HCT116 (cell line): ENCODE data around the gene CKLF.

Experiments
- CTCF ChIP-seq, 3 experiments: fragments of 200-600 bp in 1 of 3; sonication (generic) in 1 of 3; IDR thresholded peaks in 2 of 3; conservative IDR thresholded peaks in 1 of 3; 2 replicates each; pipeline ENCODE4 v1.5.1; 2012 to 2017; ENCODE audit warnings: low read depth in 2 of 3, low read length in 2 of 3, antibody characterized with exemption in 1 of 3, borderline replicate concordance in 1 of 3, control low read depth in 1 of 3, mild to moderate bottlenecking in 1 of 3, mixed read lengths in 1 of 3, mixed run types in 1 of 3, moderate library complexity in 1 of 3; ENCODE audit not compliant: insufficient read depth in 1 of 3
- YY1 ChIP-seq: IDR thresholded peaks from 2 replicates; pipeline ENCODE4 v1.6.1; 2011; ENCODE audit warnings: low read length, low read depth, moderate library complexity, mild to moderate bottlenecking; ENCODE audit not compliant: insufficient replicate concordance; ENCODE audit errors: extremely low read depth

DNA sequence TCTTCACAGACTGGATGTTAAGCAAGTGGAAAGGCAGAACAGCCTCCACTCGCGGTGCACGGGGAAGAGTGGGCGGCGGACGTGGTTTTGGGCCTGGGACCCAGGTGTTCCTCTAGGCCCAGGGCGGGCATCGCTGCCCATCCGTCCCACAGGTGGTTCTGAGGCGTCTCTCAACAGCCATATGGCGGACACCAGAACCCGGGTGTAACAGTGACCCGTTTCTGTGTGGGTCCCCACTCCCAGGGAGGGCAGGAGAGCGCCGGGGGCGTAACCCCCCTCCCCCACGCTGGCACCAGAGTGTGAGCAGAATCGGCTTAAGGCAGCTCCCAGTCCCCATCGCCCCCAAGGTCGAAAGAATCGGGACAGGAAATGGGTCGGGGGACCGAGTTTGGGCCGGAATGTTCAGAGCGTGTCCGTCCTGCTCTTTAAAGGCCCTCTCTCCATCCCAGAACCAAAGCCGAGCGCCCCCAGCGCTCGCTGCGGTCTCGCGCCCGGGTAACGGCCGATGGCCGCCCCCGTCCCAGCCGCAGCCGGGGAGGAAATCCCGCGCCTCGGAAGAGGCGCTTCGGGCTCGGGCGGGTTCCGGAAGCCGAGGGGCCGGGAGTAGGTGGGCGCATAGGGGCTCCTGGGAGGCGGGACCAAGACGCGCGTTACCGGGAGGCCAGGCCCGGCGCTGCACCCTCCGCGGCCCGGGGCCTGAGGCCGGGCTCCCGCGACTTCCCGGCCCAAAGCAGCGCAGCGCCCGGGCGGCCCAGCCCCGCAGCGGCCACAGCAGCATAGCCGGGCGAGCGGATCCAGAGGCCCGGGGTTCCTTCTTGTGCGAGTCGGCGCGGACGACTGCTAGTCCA is 2.9 kb upstream of the CKLF start, which contains the start of gene TK2:
- TF ChIP-seq CTCF (IDR thresholded peaks at IDR 0.05 in 2 of 3, conservative IDR thresholded peaks at IDR 0.05 in 1 of 3; ENCODE audit: borderline replicate concordance in 1 of 3, insufficient read depth in 1 of 3, low read depth in 2 of 3, low read length in 2 of 3) (peak in 2 of 3 experiments; percentile 13 to 24; a peak in 2 of 6 replicates), YY1 (no peak)
